ENCODE data around the gene FXYD7. TPM values are rescaled to one million over a fixed set of nuclear protein-coding genes. Genes with fewer than 3 reads are reported as not detected.

The FXYD7 gene
- polyA plus RNA-seq, 3 donors: 0.16 TPM; not detected in 2

DNA sequence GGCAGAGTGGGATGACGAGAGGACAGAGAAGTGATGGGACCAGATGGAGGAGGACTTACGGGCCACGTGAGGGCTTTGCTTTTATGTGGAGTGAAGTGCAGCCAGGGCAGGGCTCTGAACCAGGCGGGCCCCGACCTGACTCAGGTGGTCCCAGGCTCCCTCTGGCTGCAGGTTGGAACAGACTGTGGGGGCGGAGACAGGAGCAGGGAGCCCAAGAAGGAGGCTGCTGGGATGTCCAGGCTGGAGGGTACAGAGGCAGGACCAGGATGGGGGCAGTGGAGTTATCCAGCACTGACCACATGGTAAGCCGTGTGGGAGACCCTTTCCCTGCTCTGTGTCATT lies 13.6 kb downstream of the FXYD7 start:
- H3K36me3 Mint-ChIP-seq: peaks cover 58 to 60% of the 10 kb centered on the region in 2 donors

GRCh38 chr19:35157431-35157830 lies 14.4 kb downstream of the FXYD7 start:
- no peak for TF ChIP-seq CTCF (IDR thresholded peaks at IDR 0.05)
- Histone ChIP-seq H2AFZ (ENCODE audit: insufficient read depth, low read depth, low read length, poor library complexity, severe bottlenecking) (no peak overlapping the region), H3K9ac (ENCODE audit: insufficient read depth, low read length, poor library complexity, severe bottlenecking) (no peak overlapping the region), H3K4me1 (ENCODE audit: control insufficient read depth in 1 of 2, insufficient read depth in 2 of 2, low read length in 2 of 2) (peaks cover 29 to 35% of the 10 kb centered on the region in 2 donors), H3K9me3 (replicated peaks in 1 of 2; ENCODE audit: control insufficient read depth in 1 of 2, insufficient read depth in 1 of 2, low read length in 2 of 2) (peaks cover 10 to 15% of the 10 kb centered on the region in 2 donors), H3K79me2 (ENCODE audit: insufficient read depth, low read length) (peaks cover 88% of the 10 kb centered on the region), H3K4me3 (replicated peaks in 1 of 3; ENCODE audit: low read depth in 2 of 3, low read length in 3 of 3) (no peak overlapping the region), H4K20me1 (ENCODE audit: insufficient read depth, low read length) (peaks cover 58% of the 10 kb centered on the region), H3K27ac (ENCODE audit: low read depth in 1 of 2, low read length in 2 of 2) (peak overlapping the region in 1 of 2 donors; percentile 9), H3K36me3 (replicated peaks in 1 of 2; ENCODE audit: control insufficient read depth in 1 of 2, insufficient read depth in 2 of 2, low read length in 2 of 2) (peaks cover 56 to 61% of the 10 kb centered on the region in 2 donors), H3K27me3 (ENCODE audit: control insufficient read depth in 2 of 2, insufficient read depth in 2 of 2, low read length in 2 of 2) (no peaks in the 10 kb centered on the region), H3K4me2 (replicated peaks; ENCODE audit: extremely low read depth, low read length, poor library complexity, severe bottlenecking) (no peak overlapping the region)
- no CpG with 5 or more reads among the region's 4 CpGs for WGBS (ENCODE audit: insufficient coverage)
- Mint-ChIP-seq H3K9me3 (peaks cover 8 to 13% (median 11%) of the 10 kb centered on the region in 7 donors), H3K4me3 (no peak overlapping the region), H3K27me3 (ENCODE audit: low read depth in 3 of 3) (peaks cover 0 to 8% (median 2%) of the 10 kb centered on the region in 3 donors), H3K36me3 (peaks cover 65 to 68% of the 10 kb centered on the region in 2 donors), H3K4me1 (peaks cover 32% of the 10 kb centered on the region), H3K27ac (peak overlapping the region in 1 of 7 donors; percentile 40)
- intact Hi-C loops (cut with micrococcal nuclease): no loop called here
- no peak for DNase-seq

More for the DNA sequence above, 13.6 kb downstream of the FXYD7 start:
- Mint-ChIP-seq H3K4me1 (peaks cover 40% of the 10 kb centered on the region), H3K27me3 (ENCODE audit: low read depth in 3 of 3) (peaks cover 0 to 14% (median 3%) of the 10 kb centered on the region in 3 donors), H3K9me3 (peaks cover 2 to 6% (median 5%) of the 10 kb centered on the region in 7 donors), H3K4me3 (peak overlapping the region; percentile 99 to 100), H3K27ac (peak overlapping the region in 4 of 7 donors; percentile 76 to 100 (median 98))
- Histone ChIP-seq H3K4me3 (replicated peaks in 1 of 3; ENCODE audit: low read depth in 2 of 3, low read length in 3 of 3) (no peak overlapping the region), H3K9me3 (replicated peaks in 1 of 2; ENCODE audit: control insufficient read depth in 1 of 2, insufficient read depth in 1 of 2, low read length in 2 of 2) (peaks cover 4 to 7% of the 10 kb centered on the region in 2 donors), H2AFZ (ENCODE audit: insufficient read depth, low read depth, low read length, poor library complexity, severe bottlenecking) (no peak overlapping the region), H3K27ac (ENCODE audit: low read depth in 1 of 2, low read length in 2 of 2) (no peak overlapping the region), H3K4me2 (replicated peaks; ENCODE audit: extremely low read depth, low read length, poor library complexity, severe bottlenecking) (peak overlapping the region; percentile 96), H3K79me2 (ENCODE audit: insufficient read depth, low read length) (peaks cover 81% of the 10 kb centered on the region), H3K4me1 (ENCODE audit: control insufficient read depth in 1 of 2, insufficient read depth in 2 of 2, low read length in 2 of 2) (peaks cover 36 to 43% of the 10 kb centered on the region in 2 donors), H4K20me1 (ENCODE audit: insufficient read depth, low read length) (peaks cover 50% of the 10 kb centered on the region), H3K9ac (ENCODE audit: insufficient read depth, low read length, poor library complexity, severe bottlenecking) (no peak overlapping the region), H3K27me3 (ENCODE audit: control insufficient read depth in 2 of 2, insufficient read depth in 2 of 2, low read length in 2 of 2) (no peaks in the 10 kb centered on the region), H3K36me3 (replicated peaks in 1 of 2; ENCODE audit: control insufficient read depth in 1 of 2, insufficient read depth in 2 of 2, low read length in 2 of 2) (peaks cover 48 to 53% of the 10 kb centered on the region in 2 donors)
- intact Hi-C loops (cut with micrococcal nuclease): no loop called here
- no peak for DNase-seq
- WGBS (ENCODE audit: insufficient coverage): 91% methylated on average over 6 of the region's 7 CpGs
- TF ChIP-seq CTCF (IDR thresholded peaks at IDR 0.05): no peak

All from CD14-positive monocyte (primary cell).